ENCODE data around the gene ANO4.
A peak's percentile ranks its signal among the peaks of the same experiment; 100 is the strongest.
"Not testable (repeated sequence)": the region's sequence is repeated elsewhere in the genome, so short reads cannot be mapped to it uniquely, and the experiment has no call there.

ANO4 gene

DNA sequence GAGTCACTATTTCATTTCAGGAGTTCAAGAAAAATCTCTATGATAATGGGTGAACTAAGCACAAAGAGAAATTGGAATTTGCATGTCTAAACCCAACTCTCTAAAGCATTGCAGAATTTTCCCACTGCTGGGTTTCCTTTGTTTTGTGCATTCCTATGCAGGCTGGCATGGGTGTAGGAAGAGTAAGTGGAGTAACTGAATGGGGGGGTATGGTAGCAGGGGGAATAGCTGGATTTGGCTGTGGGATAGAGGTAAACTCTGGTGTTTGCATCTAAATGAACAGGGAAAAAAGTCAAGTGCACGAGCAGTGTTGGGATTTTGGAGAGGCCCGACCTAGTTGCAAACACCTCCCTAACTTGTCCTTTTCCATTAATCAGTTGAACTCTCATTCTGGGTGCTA lies 159.1 kb downstream of the ANO4 start:
- DNase-seq (ENCODE audit: low read depth): no peak

DNA sequence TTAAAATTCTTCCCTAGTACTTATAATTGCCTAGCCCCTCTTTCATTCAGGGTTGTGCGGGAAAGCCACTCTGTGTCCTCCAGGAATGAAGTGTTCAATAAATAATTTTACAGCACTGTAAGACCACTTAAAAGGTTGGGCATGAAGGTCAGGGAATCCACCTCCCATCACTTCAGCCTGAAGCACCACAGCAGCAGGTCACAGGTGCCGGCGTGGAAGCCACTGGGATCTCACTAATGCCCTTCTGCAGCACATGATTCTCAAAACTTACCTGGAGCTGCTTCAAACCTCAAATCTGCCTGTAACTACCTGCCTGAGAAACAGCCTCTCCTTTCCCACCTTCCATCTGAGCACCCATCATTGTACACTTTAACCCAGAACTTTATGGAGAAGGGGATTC lies 159.5 kb downstream of the ANO4 start:
- DNase-seq (ENCODE audit: low read depth): no peak

DNA sequence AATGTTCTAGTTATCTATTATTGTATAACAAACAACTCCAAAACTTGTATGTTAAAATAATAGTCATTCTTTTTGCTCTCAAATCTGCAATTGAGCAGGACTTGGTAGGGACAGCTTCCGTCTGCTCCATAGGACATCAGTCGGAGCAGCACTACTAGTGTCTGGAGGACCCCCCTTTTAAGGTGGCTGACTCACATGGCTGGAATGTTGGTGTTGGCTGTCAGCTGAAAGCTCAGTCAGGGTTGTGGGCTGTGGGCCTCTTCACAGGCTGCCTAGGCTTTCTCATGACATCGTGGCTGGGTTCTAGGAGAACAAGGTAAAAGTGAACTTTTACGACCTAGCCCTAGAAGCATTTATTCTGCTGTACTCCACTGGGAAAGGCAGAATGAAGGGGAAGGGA lies 160.6 kb downstream of the ANO4 start:
- DNase-seq (ENCODE audit: low read depth): peak; percentile 82

DNA sequence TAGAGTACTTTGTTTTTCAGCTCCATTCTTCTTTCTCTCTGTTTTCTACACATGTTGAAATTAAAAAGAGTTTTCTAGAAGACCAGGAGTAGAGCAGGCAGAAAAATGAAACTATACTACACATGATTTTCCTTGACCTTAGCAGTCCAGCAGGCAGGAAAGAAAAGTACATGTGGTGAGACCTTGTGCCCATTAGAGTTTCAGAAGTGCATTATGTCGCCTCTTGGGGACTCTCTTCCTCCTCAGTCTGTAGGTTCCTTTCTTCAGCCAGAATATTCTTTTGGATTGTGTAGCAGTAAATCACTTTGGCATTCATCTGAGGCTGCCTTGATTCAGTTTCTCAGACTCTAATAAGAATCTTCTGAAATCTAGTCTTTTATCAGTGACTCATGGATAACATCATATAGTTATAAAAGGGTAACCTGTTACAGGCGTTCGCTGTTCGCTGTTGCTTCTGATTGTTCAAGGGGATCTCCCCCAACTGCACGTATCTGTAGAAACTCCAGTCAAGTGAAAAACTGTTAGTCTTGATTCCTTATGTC lies 161.8 kb downstream of the ANO4 start:
- peak; percentile 11 for DNase-seq (ENCODE audit: low read depth)

DNA sequence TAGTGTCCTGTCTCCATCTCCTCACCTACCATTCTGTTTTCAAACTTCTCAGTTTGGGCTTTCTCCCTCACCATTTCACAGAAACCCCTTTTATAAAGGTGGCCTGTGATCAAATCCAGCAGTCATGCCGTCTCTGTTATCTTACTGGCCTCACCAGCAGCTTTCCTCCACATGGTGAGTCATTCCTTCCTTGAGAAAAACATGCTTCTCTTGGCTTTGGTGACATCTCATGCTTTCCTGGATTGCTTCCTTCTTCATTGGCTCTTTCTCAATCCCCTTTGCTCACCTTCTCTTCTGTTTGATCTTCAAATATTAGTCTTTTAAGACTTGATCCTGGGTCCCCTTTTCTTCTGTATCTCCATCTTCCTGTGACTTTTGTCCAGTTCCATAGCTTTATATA lies 164.9 kb downstream of the ANO4 start:
- DNase-seq (ENCODE audit: low read depth): peak; percentile 85

DNA sequence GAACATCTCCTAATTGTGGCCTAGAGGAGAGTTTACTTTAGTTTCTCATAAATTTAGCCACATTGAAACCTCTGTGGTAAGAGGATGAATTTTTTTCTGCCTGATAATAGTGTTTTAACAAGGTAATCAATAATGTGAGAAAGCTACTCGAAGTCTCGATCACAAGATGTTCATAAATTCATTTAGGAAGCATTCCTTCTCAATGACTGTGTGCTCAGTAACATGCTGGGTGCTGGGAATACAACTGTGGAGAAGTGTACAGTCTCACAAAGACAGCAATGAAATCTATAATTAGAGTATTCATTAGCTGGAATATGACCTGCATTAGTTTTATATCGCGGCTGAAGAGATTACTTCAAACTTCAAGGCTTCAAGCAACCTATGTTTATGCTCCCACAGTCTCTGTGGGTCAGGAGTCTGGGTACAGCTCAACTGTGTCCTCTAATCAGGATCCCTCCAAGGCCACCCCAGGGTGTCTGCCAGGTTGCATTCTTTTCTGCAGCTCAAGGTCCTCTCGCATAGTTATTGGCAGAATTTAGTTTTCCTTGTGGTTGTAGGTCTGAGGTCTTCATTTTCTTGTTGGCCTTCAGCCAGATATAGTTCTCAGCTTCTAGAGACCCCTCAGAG lies 167.6 kb downstream of the ANO4 start:
- DNase-seq (ENCODE audit: low read depth): peak; percentile 7

DNA sequence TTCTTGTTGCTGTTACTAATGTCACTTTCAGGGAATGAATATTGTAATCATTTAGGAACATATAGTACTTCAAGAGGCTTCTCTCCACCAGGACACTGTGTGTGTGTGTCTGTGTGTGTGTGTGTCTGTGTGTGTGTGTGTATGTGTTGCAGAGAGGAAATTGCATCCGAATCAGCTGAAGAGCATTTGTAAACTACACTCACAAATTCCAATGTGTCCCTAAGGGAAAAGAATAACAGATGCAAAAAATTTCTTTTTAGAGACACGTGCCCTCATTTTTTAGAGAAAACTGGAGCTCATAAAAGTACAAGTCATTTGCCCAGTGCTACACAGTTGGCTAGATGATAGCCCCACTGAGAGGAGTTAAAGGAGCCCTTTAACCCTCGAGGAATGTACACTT lies 168.8 kb downstream of the ANO4 start:
- DNase-seq (ENCODE audit: low read depth): no peak

DNA sequence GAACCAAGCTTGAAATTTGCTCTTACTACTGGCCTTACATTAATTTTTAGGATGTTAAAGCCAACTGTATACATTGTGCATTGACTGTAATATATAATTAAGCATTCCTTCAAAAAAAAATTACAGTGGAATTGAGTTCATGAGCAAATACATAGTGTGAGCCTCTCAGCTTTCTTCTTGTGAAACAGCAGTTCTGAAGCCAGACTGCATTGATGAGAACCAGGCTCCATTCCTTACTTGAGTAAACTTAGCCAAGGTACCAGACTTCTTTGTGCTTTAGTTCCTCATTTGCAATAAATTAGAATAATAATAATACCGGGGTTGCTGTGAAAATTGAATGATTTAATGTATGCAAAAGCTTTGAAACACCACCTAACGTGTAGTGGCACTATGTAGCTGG lies 169.5 kb downstream of the ANO4 start:
- DNase-seq (ENCODE audit: low read depth): no peak

DNA sequence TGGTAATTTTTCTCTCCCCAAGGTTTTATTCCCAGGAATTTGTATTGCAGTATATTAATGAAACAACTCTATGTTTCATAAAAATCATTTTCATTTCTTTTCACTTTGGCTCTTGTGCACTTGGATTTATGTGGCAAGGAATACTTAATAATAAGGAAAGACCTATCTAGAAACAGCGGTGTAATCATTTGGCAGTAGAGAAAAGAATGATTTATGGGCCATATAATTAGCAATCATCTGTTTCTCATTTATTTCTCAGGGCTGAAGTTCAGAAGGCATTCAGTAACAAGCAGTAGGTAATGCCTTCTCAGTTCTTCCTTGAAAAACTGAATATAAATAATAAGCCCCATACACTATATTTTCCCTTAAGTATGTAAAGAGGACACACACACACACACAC lies 172.6 kb downstream of the ANO4 start:
- no peak for DNase-seq (ENCODE audit: low read depth)

DNA sequence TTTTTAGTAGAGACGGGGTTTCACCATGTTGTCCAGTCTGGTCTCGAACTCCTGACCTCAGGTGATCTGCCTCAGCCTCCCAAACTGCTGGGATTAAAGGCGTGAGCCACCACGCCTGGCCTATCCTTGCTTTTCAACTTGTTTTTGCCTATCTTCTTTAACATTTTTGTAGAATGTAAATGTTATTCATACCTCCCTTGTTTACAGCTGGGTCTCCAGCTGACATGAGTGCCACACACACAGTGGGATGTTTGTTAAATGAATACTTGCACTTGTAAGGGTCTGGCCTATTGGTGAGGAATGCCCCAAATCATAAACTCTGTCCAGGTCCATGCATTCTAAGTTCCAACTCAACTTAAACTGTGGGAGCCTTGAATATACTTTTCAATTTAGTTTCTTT lies 176.3 kb downstream of the ANO4 start:
- no peak for DNase-seq (ENCODE audit: low read depth)

DNA sequence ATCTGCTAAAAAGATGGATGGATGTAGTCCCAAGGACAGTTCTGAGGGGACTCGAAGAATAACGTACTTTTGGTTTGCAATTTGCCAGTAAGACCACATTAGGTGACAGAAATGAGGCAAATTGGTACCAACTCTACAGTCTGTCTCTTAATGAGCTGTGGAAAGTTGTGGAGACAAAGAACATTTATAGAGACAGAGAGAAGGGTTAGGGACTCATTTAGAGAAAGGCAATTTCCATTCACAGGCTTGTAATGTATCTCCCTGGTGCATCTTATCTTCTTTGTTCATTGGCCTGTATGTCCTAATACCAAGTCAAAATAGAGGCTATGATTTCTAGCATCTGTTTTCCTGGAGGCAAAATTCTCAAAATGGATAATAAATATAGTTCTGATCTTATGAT lies 177.5 kb downstream of the ANO4 start:
- DNase-seq (ENCODE audit: low read depth): no peak

DNA sequence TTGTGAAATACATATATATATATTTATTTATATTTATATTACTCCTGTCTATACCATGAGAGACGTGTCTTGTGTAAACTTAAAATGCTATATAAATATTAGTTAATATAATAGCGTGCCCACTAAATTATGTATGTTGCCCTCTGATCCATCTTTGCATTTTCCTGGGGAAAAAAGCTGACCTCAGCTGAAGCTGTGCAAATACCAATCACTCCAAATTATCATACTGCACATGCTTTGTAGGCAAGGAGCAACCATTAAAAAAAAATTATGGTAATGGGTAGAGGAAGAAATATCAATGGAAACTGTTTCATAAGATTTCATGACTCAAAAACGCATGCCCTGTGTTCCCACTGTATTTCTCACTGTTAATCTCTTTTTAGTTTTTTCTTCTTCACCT lies 179.8 kb downstream of the ANO4 start:
- DNase-seq (ENCODE audit: low read depth): no peak

DNA sequence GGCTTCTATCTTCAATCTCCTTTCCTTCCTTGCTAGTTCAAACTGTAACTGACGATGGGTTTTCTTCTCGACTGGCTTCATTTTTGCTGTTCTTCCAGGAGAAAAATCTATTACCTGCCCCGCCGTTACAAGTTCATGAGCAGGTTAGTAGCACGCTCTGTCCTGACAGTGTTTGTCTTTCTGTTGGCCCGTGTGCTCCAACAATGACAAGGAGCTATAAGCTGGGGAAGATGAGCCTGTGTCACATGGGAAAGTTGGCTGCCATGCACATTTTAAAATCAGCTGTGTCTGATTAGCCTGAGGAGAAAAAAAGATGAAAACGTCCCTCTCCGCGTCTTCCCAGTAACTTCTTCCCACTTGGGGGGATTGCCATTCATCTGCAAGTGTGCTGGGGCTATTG lies 180.2 kb downstream of the ANO4 start:
- no peak for DNase-seq (ENCODE audit: low read depth)

DNA sequence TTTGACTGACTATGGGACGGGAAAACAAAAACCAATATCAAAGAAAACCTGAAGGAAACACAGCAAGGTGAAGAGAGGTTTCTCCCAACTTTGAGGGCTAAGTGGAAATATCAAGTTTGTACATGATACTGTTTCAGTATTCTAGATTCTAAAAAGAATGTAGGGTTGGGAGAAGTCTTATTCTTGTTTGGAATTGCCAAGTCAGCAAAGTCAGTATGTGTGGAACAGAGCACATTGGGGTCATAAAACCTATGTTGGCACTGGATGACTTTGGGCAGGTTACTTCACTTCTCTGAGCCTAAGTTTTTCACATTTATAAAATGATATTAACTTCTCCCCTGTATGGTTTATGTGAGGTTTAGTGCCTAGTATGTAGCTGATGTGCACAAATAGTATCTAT lies 182.2 kb downstream of the ANO4 start:
- DNase-seq (ENCODE audit: low read depth): no peak

DNA sequence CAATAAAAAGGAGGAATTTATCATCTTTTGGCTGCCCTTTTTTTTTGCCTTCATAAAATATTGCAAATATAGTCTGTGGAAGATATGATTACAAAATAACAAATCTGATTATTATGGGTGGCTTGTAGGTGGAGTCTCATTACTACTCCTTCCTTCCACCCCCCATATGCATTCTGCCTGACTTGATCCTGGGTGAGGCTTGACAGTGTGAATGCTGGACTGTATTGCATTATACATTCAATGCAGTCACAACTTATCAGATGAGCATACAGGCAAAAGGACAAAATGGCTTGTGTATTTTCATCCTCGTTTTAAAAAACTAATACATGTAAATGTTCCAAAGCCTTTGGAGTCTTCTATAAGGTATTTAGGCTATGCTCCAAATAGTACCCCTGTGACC lies 186.3 kb downstream of the ANO4 start:
- no peak for DNase-seq (ENCODE audit: low read depth)

DNA sequence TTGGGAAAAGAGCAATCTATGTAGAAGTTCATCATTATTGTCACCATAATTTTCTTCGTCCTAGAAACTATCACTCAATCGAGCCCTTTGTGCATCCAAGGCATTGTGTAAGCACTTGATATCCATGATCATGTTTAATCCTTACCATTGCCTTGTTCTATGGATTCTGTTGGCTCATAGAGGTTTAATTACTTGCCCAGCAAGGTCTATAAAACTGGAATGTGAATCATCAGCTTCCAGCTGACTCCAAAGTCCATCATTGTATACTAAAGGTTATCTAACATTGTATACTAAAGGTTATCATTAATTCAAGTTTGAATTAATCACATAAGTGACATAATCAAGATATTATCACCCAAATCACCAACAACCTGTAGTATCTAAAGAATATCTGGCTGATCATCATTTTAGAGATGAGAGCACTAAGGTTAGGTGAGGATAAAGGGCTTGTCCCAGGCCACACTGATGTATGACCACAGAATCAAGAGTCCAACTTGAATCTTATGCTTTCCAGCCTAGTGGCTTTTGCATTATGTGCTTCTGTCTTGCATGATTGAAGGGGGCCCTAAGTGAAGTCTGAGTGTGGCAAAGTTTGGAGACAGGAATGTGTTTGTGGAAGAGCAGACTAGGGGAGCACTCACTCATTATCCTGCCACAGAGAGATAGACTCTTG lies 188.1 kb downstream of the ANO4 start:
- DNase-seq (ENCODE audit: low read depth): no peak

DNA sequence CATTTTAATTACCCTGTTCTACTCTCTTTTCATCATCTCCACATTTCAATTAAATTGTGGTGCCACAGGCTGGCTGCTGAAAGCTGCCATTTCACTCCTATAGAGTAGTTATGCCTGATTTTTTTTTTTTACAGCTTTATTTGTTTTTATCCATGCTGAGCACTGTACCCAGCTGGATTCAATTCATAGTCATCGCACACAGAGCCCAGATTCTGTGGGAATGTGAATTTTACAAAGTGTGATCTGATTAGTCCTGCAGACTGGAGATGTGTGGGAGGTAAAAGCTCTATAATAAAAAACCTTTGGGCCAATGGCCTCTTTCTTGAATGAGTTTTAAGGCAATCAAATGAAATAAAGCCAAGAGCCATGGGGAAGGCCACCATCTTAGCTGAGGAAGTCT lies 190.2 kb downstream of the ANO4 start:
- no peak for DNase-seq (ENCODE audit: low read depth)

DNA sequence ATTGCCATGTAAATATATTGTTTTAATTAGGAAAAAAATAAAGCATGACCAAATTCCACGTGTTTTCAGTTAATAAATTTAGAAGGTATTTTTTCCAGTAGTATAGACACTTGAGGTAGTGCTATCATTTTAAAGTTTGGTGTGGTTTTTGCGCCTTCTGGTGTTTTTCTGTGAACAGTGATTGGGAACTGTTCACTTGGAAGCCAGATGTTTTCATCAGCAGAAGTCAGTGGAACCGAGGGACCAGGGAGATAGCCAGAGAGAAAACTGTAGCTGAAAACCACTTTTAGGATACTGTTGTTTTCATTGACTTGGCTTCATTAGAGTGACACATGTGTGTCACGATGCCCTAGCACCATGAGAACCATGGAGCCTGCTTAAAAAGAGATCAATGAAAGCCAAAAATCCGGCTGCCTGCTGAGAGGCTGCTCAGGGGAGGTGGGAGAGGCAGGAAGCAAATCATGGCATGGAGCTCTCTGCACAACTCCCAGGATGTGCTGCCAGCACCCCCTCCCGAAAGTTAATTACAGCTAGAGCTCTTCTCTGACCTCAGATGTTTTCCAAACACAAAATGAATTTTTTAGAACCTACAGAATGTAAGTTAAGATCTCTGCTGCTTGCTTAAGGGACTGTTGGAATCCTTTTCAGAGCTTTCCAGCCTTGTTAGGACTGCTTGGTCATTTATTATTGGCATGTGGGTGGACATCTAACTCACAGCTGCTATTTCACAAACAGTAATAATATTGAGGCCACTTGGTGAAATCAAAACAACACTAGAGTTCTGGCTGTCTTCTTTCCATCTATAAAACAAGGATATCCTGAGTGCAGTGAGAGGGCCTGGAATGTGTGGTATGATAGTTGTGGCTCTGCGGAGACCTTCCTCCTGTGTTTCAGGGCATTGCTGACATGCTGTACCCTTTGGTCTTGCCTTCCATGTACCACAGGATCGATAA lies 192.3 kb downstream of the ANO4 start:
- peak; percentile 18 for DNase-seq (ENCODE audit: low read depth)

DNA sequence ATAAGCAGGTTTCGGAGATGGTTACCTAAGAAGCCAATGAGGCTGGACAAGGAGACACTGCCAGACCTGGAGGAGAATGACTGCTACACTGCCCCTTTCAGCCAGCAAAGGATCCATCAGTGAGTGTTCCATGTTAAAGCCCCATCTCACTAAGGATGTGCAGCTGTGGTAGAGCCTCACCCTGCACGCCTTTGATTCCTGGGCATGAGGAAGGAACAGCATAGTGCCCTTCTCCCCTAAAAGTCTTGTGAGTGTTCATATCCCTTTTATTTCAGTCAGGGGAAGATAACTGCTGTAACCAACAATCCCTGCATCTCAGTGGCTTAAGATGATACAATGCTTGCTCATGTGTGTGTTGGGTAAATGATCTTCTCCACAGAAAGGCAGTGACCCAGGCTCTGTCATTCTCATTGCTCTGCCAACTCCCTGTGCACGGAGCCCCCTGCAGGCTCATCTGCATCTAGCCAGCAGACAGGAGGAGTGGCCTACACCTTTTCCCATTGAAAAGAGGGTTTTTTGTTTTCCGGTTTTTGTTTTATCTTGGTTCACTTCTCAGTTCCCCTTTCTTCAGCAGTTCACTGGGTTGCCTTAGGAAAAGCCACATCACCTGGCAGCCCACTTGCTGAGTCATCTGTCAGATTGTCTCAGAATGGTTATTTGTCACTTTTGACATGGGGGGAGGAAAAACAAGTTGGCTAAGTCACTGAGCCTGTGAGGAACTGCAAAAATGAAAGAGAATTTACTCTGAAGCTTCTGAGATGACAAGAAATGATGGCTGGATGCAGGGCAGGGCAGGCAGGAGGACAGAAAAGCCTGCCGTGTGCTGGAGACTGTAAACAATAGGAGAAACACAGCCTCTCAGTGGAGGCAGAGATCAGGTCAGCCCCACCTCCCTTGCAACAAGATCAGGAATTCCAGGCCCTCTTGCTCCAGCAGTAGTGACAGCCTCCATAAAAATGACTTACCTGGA lies 193.3 kb downstream of the ANO4 start:
- DNase-seq (ENCODE audit: low read depth): peak; percentile 49

DNA sequence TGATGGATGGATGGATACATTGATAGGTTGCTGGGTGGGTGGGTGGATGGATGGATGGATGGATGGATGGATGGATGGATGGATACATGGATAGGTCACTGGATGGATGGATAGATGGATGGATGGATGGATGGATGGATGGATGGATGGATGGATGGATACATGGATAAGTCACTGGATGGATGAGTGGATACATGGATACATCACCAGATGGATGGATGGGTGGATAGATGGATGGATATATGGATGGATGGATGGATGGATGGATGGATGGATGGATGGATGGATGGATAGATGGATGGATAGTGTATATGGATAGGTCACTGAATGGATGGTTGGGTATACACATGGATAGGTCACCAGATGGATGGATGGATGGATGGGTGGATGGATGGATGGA lies 194.9 kb downstream of the ANO4 start:
- DNase-seq (ENCODE audit: low read depth): not testable (repeated sequence)

DNA sequence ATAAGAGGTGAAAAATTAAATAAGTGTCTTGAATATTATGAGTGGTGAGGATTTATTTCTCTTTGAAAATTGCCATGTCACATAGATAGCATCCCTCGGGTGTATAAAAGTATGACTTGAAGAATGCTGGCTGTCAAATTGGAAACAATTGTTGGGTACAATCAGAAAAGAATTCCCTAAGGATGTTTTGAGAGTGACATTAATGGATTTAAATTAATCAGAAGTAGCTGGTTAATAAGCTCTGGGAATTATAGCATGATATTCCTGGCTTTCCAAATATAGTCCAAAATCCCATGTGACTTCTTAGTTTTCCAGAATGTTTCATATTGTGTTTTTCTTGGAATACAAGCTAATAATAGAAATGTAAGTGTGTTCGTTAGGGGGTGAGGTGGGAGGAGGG lies 196.5 kb downstream of the ANO4 start:
- DNase-seq (ENCODE audit: low read depth): no peak

DNA sequence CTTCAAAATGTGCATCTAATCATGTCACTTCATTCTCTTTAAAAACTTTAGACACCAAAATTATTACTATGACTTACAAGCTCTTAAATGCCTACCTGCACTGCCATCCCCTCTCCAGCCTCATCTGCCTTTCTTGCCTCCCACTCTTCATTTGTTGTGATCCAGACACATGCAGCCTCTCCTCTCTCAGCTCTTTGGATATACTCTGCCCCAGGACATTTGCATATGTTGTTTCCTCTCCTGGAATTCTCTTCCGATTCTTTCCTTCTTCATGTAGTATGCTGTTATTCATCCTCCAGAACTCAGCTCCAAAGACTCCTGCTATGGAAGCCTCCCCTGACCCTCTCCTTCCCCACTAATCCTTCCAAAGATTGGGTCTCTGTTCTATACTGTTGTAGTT lies 197.6 kb downstream of the ANO4 start:
- no peak for DNase-seq (ENCODE audit: low read depth)

Data from iris pigment epithelial cell (primary cell).